Measurements from ENCODE around the gene MLXIP. TPM values are rescaled to one million over a fixed set of nuclear protein-coding genes. Genes with fewer than 3 reads are reported as not detected.

Gene MLXIP
- total RNA-seq, 1 experiment from 2014 or later = 124 TPM

GRCh38 chr12:122090759-122091515, 12.4 kb downstream of the MLXIP start:
- no peak for TF ChIP-seq POLR2AphosphoS5 (IDR thresholded peaks at IDR 0.05; ENCODE audit: low read depth, low read length)
- TF ChIP-seq, protein P1, sequence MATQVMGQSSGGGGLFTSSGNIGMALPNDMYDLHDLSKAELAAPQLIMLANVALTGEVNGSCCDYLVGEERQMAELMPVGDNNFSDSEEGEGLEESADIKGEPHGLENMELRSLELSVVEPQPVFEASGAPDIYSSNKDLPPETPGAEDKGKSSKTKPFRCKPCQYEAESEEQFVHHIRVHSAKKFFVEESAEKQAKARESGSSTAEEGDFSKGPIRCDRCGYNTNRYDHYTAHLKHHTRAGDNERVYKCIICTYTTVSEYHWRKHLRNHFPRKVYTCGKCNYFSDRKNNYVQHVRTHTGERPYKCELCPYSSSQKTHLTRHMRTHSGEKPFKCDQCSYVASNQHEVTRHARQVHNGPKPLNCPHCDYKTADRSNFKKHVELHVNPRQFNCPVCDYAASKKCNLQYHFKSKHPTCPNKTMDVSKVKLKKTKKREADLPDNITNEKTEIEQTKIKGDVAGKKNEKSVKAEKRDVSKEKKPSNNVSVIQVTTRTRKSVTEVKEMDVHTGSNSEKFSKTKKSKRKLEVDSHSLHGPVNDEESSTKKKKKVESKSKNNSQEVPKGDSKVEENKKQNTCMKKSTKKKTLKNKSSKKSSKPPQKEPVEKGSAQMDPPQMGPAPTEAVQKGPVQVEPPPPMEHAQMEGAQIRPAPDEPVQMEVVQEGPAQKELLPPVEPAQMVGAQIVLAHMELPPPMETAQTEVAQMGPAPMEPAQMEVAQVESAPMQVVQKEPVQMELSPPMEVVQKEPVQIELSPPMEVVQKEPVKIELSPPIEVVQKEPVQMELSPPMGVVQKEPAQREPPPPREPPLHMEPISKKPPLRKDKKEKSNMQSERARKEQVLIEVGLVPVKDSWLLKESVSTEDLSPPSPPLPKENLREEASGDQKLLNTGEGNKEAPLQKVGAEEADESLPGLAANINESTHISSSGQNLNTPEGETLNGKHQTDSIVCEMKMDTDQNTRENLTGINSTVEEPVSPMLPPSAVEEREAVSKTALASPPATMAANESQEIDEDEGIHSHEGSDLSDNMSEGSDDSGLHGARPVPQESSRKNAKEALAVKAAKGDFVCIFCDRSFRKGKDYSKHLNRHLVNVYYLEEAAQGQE (IDR thresholded peaks at IDR 0.05; ENCODE audit: insufficient read depth in 1 of 2, low read depth in 2 of 2, low read length in 1 of 2) = no peak
- no peak for TF ChIP-seq TCF7L2 (IDR thresholded peaks at IDR 0.05; ENCODE audit: low read depth, low read length)
- TF ChIP-seq SIN3A (IDR thresholded peaks at IDR 0.05; ENCODE audit: borderline replicate concordance, insufficient read depth, low read depth, low read length) = no peak
- TF ChIP-seq CTCF (IDR thresholded peaks at IDR 0.05) = no peak
- TSS peak; percentile 29 for BruUV-seq (replicated peaks)
- no peak for ATAC-seq
- Histone ChIP-seq H3K9me3 (ENCODE audit: control insufficient read depth, insufficient read depth, low read depth, low read length) (no peaks in the 10 kb centered on the region), H3K27me3 (ENCODE audit: control insufficient read depth, insufficient read depth, low read length) (no peaks in the 10 kb centered on the region), H3K36me3 (ENCODE audit: control insufficient read depth, insufficient read depth, low read length) (no peaks in the 10 kb centered on the region), H3K27ac (ENCODE audit: low read length) (peak overlapping the region; percentile 96), H3K4me3 (ENCODE audit: low read depth in 2 of 2, low read length in 2 of 2) (no peak overlapping the region), H3K4me1 (ENCODE audit: control insufficient read depth, insufficient read depth, low read length) (peaks cover 67% of the 10 kb centered on the region)
- DNase-seq (ENCODE audit: low read depth, low spot score) = no peak
- POLR2A ChIA-PET = no interaction called here
- intact Hi-C loops (cut with micrococcal nuclease; ENCODE audit: unreplicated experiment) = no loop called here
- CTCF ChIA-PET = no interaction called here
- in situ Hi-C loops (cut with HindIII; ENCODE audit: low pct_unique_long_range_greater_than_20kb, low sequenced_read_pairs) = no loop called here

DNA sequence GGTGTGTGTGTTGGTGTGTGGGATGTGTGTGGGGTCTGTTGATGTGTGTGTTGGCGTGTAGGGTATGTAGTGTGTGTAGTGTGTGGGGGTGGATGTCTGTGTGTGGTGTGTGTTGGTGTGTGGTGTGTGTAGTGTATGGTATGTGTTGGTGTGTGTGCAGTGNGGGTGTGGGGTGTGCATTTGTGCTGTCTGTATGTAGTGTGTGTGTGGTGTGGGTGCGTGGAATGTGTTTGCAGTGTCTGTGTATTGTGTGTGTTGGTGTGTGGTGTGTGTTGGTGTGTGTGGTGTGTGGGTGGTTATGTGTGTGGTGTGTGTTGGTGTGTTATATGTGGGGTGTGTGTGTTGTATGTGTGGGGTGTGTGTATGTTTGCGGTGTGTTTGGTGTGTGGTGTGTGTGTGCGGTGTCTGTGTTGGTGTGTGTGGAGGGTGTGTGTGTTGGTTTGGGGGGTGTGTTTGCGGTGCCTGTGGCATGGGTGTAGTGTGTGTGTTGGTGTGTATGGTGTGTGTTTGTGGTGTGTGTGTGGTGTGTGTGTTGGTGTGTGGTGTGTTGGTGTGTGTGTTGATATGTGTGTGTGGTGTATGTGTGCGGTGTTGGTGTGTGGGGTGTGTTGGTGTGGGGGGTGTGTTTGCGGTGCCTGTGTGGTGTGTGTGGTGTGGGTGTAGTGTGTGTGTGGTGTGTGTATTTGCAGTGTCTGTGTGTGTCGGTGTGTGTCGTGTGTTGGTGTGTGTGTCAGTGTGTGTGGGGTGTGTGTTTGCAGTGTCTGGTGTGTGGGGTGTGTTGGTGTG, 14.7 kb downstream of the MLXIP start:
- H3K4me1 ChIP-seq (ENCODE audit: control insufficient read depth, insufficient read depth, low read length) = peaks cover 67% of the 10 kb centered on the region
- DNase-seq (ENCODE audit: low read depth, low spot score) = no peak
- no TSS peak for BruUV-seq (replicated peaks)
- peak overlapping the region; percentile 96 for H3K27ac ChIP-seq (ENCODE audit: low read length)
- ChIA-PET POLR2A (no interaction called here), CTCF (no interaction called here)
- in situ Hi-C loops (cut with HindIII; ENCODE audit: low pct_unique_long_range_greater_than_20kb, low sequenced_read_pairs) = no loop called here
- no peak for ATAC-seq
- H3K27me3 ChIP-seq (ENCODE audit: control insufficient read depth, insufficient read depth, low read length) = no peaks in the 10 kb centered on the region
- H3K36me3 ChIP-seq (ENCODE audit: control insufficient read depth, insufficient read depth, low read length) = no peaks in the 10 kb centered on the region
- no peak for TF ChIP-seq TCF7L2 (IDR thresholded peaks at IDR 0.05; ENCODE audit: low read depth, low read length)
- TF ChIP-seq POLR2AphosphoS5 (IDR thresholded peaks at IDR 0.05; ENCODE audit: low read depth, low read length) = no peak
- TF ChIP-seq, protein P1 (IDR thresholded peaks at IDR 0.05; ENCODE audit: insufficient read depth in 1 of 2, low read depth in 2 of 2, low read length in 1 of 2) = no peak
- no peak for TF ChIP-seq SIN3A (IDR thresholded peaks at IDR 0.05; ENCODE audit: borderline replicate concordance, insufficient read depth, low read depth, low read length)
- intact Hi-C loops (cut with micrococcal nuclease; ENCODE audit: unreplicated experiment) = no loop called here
- no peak overlapping the region for H3K4me3 ChIP-seq (ENCODE audit: low read depth in 2 of 2, low read length in 2 of 2)
- H3K9me3 ChIP-seq (ENCODE audit: control insufficient read depth, insufficient read depth, low read depth, low read length) = no peaks in the 10 kb centered on the region

Data from Panc1 (cell line).